ENCODE results near the gene RAD21L1.

The RAD21L1 gene

DNA sequence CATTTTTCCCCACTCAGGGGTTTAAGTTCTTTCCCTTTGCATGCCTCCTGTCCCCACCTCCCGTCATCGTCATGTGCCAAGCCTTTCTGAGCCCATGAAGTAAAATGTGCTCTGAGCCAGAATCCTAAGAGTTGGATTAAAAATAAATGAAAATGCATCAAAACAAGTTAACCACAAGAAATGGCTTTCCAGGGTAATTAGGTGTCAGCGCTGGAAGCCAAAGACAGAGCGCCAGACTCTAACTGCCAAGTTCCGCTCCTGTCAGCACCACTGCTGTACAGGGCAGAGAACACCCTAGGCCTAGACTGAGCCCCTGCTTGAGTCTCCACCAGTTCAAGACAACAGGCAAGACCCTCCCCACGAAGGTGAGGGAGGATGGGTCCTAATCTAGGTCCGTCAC, 28.0 kb upstream of the RAD21L1 start:
- no peak overlapping the region for H3K4me3 ChIP-seq (ENCODE audit: control insufficient read depth, low read depth, low read length)
- no peak for DNase-seq (ENCODE audit: low read depth)
- TF ChIP-seq, protein P1, sequence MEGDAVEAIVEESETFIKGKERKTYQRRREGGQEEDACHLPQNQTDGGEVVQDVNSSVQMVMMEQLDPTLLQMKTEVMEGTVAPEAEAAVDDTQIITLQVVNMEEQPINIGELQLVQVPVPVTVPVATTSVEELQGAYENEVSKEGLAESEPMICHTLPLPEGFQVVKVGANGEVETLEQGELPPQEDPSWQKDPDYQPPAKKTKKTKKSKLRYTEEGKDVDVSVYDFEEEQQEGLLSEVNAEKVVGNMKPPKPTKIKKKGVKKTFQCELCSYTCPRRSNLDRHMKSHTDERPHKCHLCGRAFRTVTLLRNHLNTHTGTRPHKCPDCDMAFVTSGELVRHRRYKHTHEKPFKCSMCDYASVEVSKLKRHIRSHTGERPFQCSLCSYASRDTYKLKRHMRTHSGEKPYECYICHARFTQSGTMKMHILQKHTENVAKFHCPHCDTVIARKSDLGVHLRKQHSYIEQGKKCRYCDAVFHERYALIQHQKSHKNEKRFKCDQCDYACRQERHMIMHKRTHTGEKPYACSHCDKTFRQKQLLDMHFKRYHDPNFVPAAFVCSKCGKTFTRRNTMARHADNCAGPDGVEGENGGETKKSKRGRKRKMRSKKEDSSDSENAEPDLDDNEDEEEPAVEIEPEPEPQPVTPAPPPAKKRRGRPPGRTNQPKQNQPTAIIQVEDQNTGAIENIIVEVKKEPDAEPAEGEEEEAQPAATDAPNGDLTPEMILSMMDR (conservative IDR thresholded peaks at IDR 0.05; ENCODE audit: control insufficient read depth, insufficient read depth, low read depth, low read length) = no peak

DNA sequence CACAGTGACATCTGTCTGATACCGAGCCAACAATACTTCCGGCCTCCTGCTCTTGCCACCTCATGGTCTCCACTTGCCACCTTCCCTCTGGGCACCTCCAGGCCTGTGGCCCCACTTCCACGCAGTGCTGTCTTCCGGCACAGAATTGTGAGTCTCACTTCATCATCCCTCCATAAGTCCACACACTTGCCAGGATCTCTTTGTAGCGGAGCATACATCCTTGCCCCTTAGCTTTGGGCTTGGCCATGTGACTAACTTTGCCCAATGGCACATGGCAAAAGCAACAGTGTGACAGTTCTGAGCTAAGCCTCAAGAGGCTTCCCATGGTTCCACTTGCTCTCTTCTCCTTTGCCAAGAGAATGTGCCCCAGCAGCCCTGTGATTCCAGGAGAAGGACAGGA, 27.1 kb upstream of the RAD21L1 start:
- H3K4me3 ChIP-seq (ENCODE audit: control insufficient read depth, low read depth, low read length) = no peak overlapping the region
- no peak for DNase-seq (ENCODE audit: low read depth)
- TF ChIP-seq, protein P1 (conservative IDR thresholded peaks at IDR 0.05; ENCODE audit: control insufficient read depth, insufficient read depth, low read depth, low read length) = no peak

DNA sequence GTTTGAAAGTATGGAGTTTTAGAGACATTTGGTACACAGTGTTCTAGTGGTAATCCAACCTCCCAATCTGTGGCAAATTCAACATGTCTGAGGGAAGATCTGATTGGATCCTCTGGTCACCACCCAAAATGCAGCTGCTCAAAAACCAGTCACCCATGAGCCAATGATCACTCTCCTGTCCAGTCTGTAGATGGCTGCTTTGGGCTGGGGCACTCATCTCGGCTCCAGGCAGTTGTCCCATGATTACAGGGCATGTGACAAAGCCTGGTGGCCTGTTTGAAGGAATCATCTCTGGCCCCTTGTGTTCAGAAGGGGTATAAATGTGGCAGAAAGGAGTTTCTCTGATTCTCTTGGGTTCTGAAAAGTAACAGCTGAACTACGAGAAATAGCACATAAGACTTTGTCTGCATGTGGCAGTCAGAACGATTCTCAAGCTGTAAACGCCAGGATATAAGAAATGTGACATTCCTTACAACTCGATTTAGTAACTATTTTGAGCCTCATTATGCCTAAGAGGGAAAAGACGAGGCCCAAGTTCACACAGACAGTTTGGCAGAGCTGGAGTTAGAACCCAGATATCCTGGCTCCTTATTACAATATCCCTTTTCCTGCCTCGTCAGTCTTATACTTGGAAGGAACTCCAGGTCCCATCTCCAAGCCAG, 26.5 kb upstream of the RAD21L1 start:
- H3K4me3 ChIP-seq (ENCODE audit: control insufficient read depth, low read depth, low read length) = no peak overlapping the region
- TF ChIP-seq, protein P1 (conservative IDR thresholded peaks at IDR 0.05; ENCODE audit: control insufficient read depth, insufficient read depth, low read depth, low read length) = no peak
- no peak for DNase-seq (ENCODE audit: low read depth)

DNA sequence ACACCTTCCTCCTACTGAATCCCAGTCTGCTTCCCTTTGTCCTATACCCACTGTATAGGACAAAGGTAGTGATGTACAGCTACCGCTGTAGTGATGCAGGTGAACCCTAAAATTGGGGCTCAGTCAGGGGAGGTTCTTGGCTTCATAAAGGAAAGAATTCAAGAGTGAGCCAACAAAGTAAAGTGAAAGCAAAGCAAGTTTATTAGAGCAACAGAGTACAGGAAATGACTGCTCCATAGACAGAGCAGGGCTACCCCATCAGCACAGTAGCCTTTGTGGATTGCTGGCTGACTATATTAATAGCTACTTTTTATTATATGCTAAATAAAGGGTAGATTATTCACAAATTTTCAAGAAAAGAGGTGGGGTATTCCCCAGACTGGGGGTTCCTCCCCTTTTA, 25.9 kb upstream of the RAD21L1 start:
- TF ChIP-seq, protein P1 (conservative IDR thresholded peaks at IDR 0.05; ENCODE audit: control insufficient read depth, insufficient read depth, low read depth, low read length) = no peak
- DNase-seq (ENCODE audit: low read depth) = no peak
- no peak overlapping the region for H3K4me3 ChIP-seq (ENCODE audit: control insufficient read depth, low read depth, low read length)

DNA sequence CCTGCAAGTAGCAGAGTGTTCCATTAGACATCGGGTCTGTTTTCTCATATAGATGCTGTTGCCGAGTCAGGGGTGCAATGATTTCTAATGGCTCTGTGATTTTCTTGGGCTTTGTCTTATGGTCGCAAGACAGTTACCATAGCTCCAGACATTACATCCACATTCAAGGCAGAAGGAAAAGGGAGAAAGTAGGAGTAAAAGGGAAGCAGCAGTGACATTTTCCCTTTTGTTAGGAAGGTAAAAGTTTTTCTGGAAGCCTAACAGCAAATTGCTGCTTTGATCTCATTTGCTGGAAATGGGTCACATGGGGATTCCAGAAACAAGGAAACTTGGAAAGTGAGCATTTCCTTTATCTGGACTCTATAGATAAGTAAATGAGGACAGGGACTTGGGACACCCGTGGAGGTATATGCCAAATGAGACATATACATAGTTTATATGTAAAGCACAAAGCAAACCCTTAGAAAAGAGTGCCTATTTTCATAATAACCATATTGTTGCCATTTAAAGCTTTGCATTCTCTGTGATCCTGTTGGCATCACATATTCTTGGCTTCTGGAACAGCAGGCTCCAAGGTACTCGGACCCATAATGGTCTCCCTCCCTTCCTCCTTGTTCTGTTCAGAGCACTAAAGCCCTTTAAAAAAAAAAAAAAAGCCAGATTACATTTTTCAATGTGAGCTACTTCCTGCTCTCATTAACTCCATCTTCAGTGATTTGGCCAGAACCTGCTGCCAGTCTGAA, 22.9 kb upstream of the RAD21L1 start, which contains the start of gene C20orf202:
Gene C20orf202, plus strand, starts transcription at position 693 of the 743 bp plus-strand sequence. CDS start 132 bp downstream, outside the sequence.
- DNase-seq (ENCODE audit: low read depth) = no peak
- H3K4me3 ChIP-seq (ENCODE audit: control insufficient read depth, low read depth, low read length) = no peak within 1 kb of the TSS
- TF ChIP-seq, protein P1 (conservative IDR thresholded peaks at IDR 0.05; ENCODE audit: control insufficient read depth, insufficient read depth, low read depth, low read length) = no peak

DNA sequence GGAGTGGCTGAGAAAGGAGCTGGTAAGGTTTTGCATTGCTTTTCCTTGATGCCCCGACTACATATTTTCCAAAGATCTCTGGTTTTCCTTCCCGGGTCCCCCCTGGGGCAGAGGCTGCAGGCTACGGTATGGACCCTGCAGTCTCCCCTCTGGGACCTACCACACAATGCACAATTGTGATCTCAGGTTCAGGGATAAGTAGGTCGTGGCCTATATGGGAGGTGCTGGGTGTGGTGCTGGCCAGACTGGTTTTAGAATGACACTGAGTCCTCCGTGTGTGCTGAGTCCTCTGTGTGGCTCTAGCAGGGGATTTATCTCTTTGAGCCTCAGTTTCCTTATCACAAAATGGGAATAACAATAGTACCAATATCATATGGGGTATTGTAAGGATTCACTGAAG, 22.2 kb upstream of the RAD21L1 start:
- no peak for DNase-seq (ENCODE audit: low read depth)
- TF ChIP-seq, protein P1 (conservative IDR thresholded peaks at IDR 0.05; ENCODE audit: control insufficient read depth, insufficient read depth, low read depth, low read length) = no peak

More for the DNA sequence above, 22.2 kb upstream of the RAD21L1 start:
- H3K4me3 ChIP-seq (ENCODE audit: control insufficient read depth, low read depth, low read length) = no peak overlapping the region

All from fibroblast of mammary gland (primary cell).